Natural killer cell (primary cell): ENCODE measurements around the gene KANSL1L. TPM values are rescaled to one million over a fixed set of nuclear protein-coding genes. Genes with fewer than 3 reads are reported as not detected.

ENCODE experiments used
- ATAC-seq, 3 donors: fragments of 150-1000 bp in 2 of 3; fragments of 200-7000 bp in 1 of 3; cut with Tn5 transposase; 1 replicate in 1 of 3; 2 replicates in 2 of 3; pipeline ENCODE4 v1.10.0; 2021; ENCODE audit warnings: mild to moderate bottlenecking in 2 of 3, moderate library complexity in 2 of 3
- DNase-seq, 2 donors: peaks; one replicate each; pipeline versions ENCODE4 v3.0.0 to v3.0.0-alpha.2; 2013 to 2021; ENCODE audit warnings: mixed read lengths in 1 of 2
- H3K27ac ChIP-seq: one replicate; pipeline ENCODE4 v1.5.1; 2013; ENCODE audit warnings: mild to moderate bottlenecking, low read length
- H3K27me3 ChIP-seq: one replicate; pipeline ENCODE4 v1.6.1; 2013; ENCODE audit warnings: low read length; ENCODE audit not compliant: control insufficient read depth, insufficient read depth
- H3K36me3 ChIP-seq: one replicate; pipeline ENCODE4 v1.6.1; 2013; ENCODE audit warnings: low read length; ENCODE audit not compliant: control insufficient read depth, insufficient read depth
- H3K4me1 ChIP-seq: one replicate; pipeline ENCODE4 v1.6.1; 2013; ENCODE audit warnings: low read length; ENCODE audit not compliant: control insufficient read depth, insufficient read depth
- H3K4me3 ChIP-seq: one replicate; pipeline ENCODE4 v1.5.1; 2013; ENCODE audit warnings: low read length
- H3K9me3 ChIP-seq: one replicate; pipeline ENCODE4 v1.6.1; 2013; ENCODE audit warnings: low read length; ENCODE audit not compliant: control insufficient read depth, insufficient read depth
- H3K27ac Mint-ChIP-seq, 2 donors: one replicate each; pipeline ENCODE4 v1.8.0; 2022; ENCODE audit warnings: mild to moderate bottlenecking in 2 of 2, mixed read lengths in 2 of 2, moderate library complexity in 1 of 2
- H3K27me3 Mint-ChIP-seq, 2 donors: one replicate each; pipeline ENCODE4 v1.8.0; 2022; ENCODE audit warnings: low read depth in 2 of 2, mixed read lengths in 2 of 2
- H3K36me3 Mint-ChIP-seq: one replicate; pipeline ENCODE4 v1.8.0; 2022; ENCODE audit warnings: mixed read lengths
- H3K4me1 Mint-ChIP-seq, 2 donors: one replicate each; pipeline ENCODE4 v1.8.0; 2022; ENCODE audit warnings: mixed read lengths in 2 of 2
- H3K4me3 Mint-ChIP-seq: one replicate; pipeline ENCODE4 v1.8.0; 2022; ENCODE audit warnings: mild to moderate bottlenecking, moderate library complexity, mixed read lengths
- H3K9me3 Mint-ChIP-seq, 2 donors: one replicate each; pipeline ENCODE4 v1.8.0; 2022; ENCODE audit warnings: mixed read lengths in 2 of 2
- WGBS: methylation state at CpG from one replicate; pipeline ENCODE4 v1.1.7; 2013; ENCODE audit warnings: missing lambda C conversion rate; ENCODE audit not compliant: insufficient coverage; 5-methylcytosine and 5-hydroxymethylcytosine counted together
- intact Hi-C: fragments of 100-400 bp; cut with micrococcal nuclease; formaldehyde crosslinking; loops from one replicate; pipeline ENCODE4 v1.14.2; 2022
- total RNA-seq, 4 donors: library from RNA; stranded (reverse); fragments of 120-200 nt in 1 of 4; gene quantifications; one replicate each; pipeline versions ENCODE4 v1.2.3 to v1.2.4, GENCODE V29; 2013 to 2022
- TF ChIP-seq, protein P1 (sequence below): fragments of 200-600 bp; IDR thresholded peaks from one replicate; pipeline ENCODE4 v1.8.0; 2022; ENCODE audit warnings: antibody characterized with exemption

KANSL1L gene
- total RNA-seq, 3 donors from 2014 or later (not counting 1 experiment from before 2014, with no cell fraction given) = 7.6 to 11.2 (median 9.5) TPM

DNA sequence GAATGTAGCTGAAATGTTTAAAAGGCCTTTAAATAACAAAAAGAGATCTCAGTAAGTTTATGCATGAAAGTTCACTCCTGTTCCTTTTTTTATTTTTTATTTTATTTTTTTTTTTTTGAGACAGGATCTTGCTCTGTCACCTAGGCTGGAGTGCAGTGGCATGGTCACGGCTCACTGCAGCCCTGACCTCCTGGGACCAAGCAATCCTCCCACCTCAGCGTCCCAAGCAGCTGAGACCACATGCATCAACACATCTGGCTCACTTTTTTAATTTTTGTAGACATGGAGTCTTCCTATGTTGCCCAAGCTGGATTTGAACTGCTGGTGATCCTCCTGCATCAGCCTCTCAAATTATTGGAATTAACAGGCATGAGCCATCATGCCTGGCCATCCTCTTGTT is 84.3 kb downstream of the KANSL1L start:
- H3K4me1 Mint-ChIP-seq = peaks cover 6 to 9% of the 10 kb centered on the region in 2 donors
- DNase-seq = no peak
- H3K4me3 Mint-ChIP-seq = no peak overlapping the region
- Histone ChIP-seq H3K4me3 (no peak overlapping the region), H3K36me3 (no peaks in the 10 kb centered on the region), H3K9me3 (no peaks in the 10 kb centered on the region), H3K27me3 (no peaks in the 10 kb centered on the region), H3K27ac (no peak overlapping the region), H3K4me1 (no peaks in the 10 kb centered on the region)
- 26% methylated on average over 2 of the region's 2 CpGs for WGBS
- intact Hi-C loops = no loop called here
- H3K36me3 Mint-ChIP-seq = no peaks in the 10 kb centered on the region
- no peaks in the 10 kb centered on the region for H3K27me3 Mint-ChIP-seq
- ATAC-seq = no peak
- TF ChIP-seq, protein P1, sequence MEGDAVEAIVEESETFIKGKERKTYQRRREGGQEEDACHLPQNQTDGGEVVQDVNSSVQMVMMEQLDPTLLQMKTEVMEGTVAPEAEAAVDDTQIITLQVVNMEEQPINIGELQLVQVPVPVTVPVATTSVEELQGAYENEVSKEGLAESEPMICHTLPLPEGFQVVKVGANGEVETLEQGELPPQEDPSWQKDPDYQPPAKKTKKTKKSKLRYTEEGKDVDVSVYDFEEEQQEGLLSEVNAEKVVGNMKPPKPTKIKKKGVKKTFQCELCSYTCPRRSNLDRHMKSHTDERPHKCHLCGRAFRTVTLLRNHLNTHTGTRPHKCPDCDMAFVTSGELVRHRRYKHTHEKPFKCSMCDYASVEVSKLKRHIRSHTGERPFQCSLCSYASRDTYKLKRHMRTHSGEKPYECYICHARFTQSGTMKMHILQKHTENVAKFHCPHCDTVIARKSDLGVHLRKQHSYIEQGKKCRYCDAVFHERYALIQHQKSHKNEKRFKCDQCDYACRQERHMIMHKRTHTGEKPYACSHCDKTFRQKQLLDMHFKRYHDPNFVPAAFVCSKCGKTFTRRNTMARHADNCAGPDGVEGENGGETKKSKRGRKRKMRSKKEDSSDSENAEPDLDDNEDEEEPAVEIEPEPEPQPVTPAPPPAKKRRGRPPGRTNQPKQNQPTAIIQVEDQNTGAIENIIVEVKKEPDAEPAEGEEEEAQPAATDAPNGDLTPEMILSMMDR = no peak
- H3K9me3 Mint-ChIP-seq = no peaks in the 10 kb centered on the region
- H3K27ac Mint-ChIP-seq = no peak overlapping the region

DNA sequence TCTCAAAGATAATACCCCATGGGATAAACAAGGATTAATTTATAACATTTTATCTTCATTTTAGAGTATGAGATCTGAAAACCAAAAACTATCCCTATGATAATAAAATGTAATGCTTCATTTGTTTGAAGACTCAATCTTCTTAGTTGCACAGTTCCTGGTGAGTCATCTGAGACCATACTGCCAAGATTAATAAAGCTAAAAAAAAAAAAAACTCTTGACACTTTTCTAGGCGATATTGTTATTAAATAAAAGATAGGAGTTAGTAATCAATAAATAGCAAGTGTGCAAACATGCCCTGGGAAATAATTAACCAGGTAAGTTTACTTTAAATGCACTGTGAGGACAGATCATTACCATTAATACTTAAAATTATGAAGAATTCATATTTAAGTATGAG is 84.9 kb downstream of the KANSL1L start:
- Histone ChIP-seq H3K4me3 (no peak overlapping the region), H3K4me1 (no peaks in the 10 kb centered on the region), H3K36me3 (no peaks in the 10 kb centered on the region), H3K27ac (no peak overlapping the region), H3K27me3 (no peaks in the 10 kb centered on the region), H3K9me3 (no peaks in the 10 kb centered on the region)
- TF ChIP-seq, protein P1 = no peak
- Mint-ChIP-seq H3K36me3 (no peaks in the 10 kb centered on the region), H3K9me3 (no peaks in the 10 kb centered on the region), H3K27me3 (no peaks in the 10 kb centered on the region), H3K4me1 (peaks cover 6 to 9% of the 10 kb centered on the region in 2 donors), H3K27ac (no peak overlapping the region), H3K4me3 (no peak overlapping the region)
- DNase-seq = no peak
- intact Hi-C loops = no loop called here
- no CpG with 5 or more reads among the region's 1 CpG for WGBS
- no peak for ATAC-seq

DNA sequence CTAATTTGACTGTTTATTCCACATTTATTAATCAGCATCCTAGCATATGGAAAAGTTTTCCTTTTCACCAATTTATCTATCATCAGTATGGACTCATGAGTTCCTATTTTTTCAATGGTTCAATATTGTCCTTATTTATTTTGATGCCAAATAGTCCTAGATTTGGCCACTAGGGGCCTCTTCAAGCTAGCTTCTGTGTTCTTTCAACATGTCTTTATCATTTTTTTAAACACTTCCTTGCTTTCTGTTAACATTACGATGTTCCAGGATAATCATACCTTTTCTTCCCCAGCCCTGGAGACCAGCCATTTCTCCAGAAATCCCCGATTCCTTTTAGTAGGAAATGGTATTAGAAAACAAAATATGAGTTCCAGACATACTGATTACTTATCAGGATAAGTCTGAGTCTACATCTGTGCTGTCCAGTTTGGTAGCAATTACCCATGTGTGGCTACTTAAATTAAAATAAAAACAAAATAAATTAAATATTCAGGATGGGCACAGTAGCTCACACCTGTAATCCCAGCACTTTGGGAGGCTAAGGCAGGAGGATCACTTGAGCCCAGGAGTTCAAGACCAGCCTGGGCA is 98.2 kb downstream of the KANSL1L start:
- Mint-ChIP-seq H3K9me3 (no peaks in the 10 kb centered on the region), H3K4me3 (no peak overlapping the region), H3K27ac (no peak overlapping the region), H3K4me1 (peaks cover 5% of the 10 kb centered on the region in 2 donors), H3K27me3 (no peaks in the 10 kb centered on the region), H3K36me3 (no peaks in the 10 kb centered on the region)
- H3K4me1 ChIP-seq = no peaks in the 10 kb centered on the region
- WGBS = 39% methylated on average over 2 of the region's 2 CpGs
- H3K36me3 ChIP-seq = no peaks in the 10 kb centered on the region
- peak in 1 of 2 donors; percentile 21 for DNase-seq
- H3K27me3 ChIP-seq = no peaks in the 10 kb centered on the region
- H3K9me3 ChIP-seq = no peaks in the 10 kb centered on the region
- TF ChIP-seq, protein P1 = peak; percentile 62
- H3K4me3 ChIP-seq = no peak overlapping the region
- no peak for ATAC-seq
- intact Hi-C loops = loop anchor here (5.0 kb wide), 1 partner anchor 124 kb away; no protein-coding TSS in a partner anchor
- H3K27ac ChIP-seq = no peak overlapping the region

DNA sequence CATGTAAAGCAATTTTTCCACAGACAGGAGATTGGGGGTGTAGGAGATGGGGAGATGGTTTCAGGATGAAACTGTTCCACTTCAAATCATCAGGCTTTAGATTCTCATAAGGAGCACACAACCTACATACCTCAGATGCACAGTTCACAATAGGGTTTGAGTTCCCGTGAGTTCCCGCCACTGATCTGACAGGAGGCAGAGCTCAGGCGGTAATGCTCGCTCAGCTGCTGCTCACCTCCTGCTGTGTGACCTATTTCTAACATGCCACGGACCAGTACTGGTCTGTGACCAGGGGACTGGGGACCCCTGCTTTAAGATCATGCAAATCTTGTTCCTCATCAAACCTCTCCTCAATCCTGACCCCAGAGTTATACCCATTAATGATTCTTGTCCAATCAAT is 98.7 kb downstream of the KANSL1L start:
- H3K36me3 Mint-ChIP-seq = no peaks in the 10 kb centered on the region
- WGBS = 87% methylated on average over 5 of the region's 5 CpGs
- intact Hi-C loops = loop anchor here (5.0 kb wide), 1 partner anchor 125 kb away; no protein-coding TSS in a partner anchor

More for the DNA sequence above, 98.7 kb downstream of the KANSL1L start:
- Histone ChIP-seq H3K36me3 (no peaks in the 10 kb centered on the region), H3K27ac (no peak overlapping the region), H3K9me3 (no peaks in the 10 kb centered on the region), H3K27me3 (no peaks in the 10 kb centered on the region), H3K4me1 (no peaks in the 10 kb centered on the region), H3K4me3 (no peak overlapping the region)
- ATAC-seq (no peak), DNase-seq (no peak)
- H3K4me3 Mint-ChIP-seq = no peak overlapping the region
- H3K27ac Mint-ChIP-seq = no peak overlapping the region
- H3K4me1 Mint-ChIP-seq = peaks cover 5% of the 10 kb centered on the region in 2 donors
- no peaks in the 10 kb centered on the region for H3K27me3 Mint-ChIP-seq
- TF ChIP-seq, protein P1 = no peak
- no peaks in the 10 kb centered on the region for H3K9me3 Mint-ChIP-seq
